H9 (cell line): ENCODE results near the gene PRR29. TPM values are rescaled to one million over a fixed set of nuclear protein-coding genes. Genes with fewer than 3 reads are reported as not detected.

ENCODE experiments used
- DNase-seq: peaks from one replicate; pipeline ENCODE4 v3.0.0-alpha.2; 2017
- H2AFZ ChIP-seq: one replicate; pipeline ENCODE4 v1.6.1; 2013; ENCODE audit warnings: mild to moderate bottlenecking, low read length, control low read depth, moderate library complexity
- H2AK5ac ChIP-seq: 2 replicates; pipeline ENCODE4 v1.6.1; 2013; ENCODE audit warnings: low read length, control low read depth, mixed read lengths; ENCODE audit not compliant: insufficient read length
- H2BK120ac ChIP-seq: one replicate; pipeline ENCODE4 v1.6.1; 2013; ENCODE audit warnings: low read depth, mild to moderate bottlenecking, low read length, control low read depth, inconsistent platforms; ENCODE audit not compliant: poor library complexity, severe bottlenecking
- H2BK12ac ChIP-seq: 2 replicates; pipeline ENCODE4 v1.6.1; 2013; ENCODE audit warnings: low read length, control low read depth, mixed read lengths, low read depth; ENCODE audit not compliant: insufficient read length
- H2BK15ac ChIP-seq: 2 replicates; pipeline ENCODE4 v1.6.1; 2013; ENCODE audit warnings: low read depth, low read length, control low read depth
- H2BK20ac ChIP-seq: one replicate; pipeline ENCODE4 v1.6.1; 2013; ENCODE audit warnings: low read depth, mild to moderate bottlenecking, low read length, control low read depth, inconsistent platforms; ENCODE audit not compliant: poor library complexity, severe bottlenecking
- H2BK5ac ChIP-seq: 2 replicates; pipeline ENCODE4 v1.6.1; 2013; ENCODE audit warnings: low read length, control low read depth, mixed read lengths; ENCODE audit not compliant: insufficient read length
- H3K14ac ChIP-seq: 2 replicates; pipeline ENCODE4 v1.6.1; 2013; ENCODE audit warnings: low read length, control low read depth; ENCODE audit not compliant: insufficient read depth
- H3K18ac ChIP-seq: 2 replicates; pipeline ENCODE4 v1.6.1; 2013; ENCODE audit warnings: low read depth, mild to moderate bottlenecking, mixed read lengths, low read length, control low read depth; ENCODE audit not compliant: insufficient read length
- H3K23ac ChIP-seq: 2 replicates; pipeline ENCODE4 v1.6.1; 2013; ENCODE audit warnings: low read length, control low read depth, mixed read lengths, low read depth; ENCODE audit not compliant: insufficient read length
- H3K23me2 ChIP-seq: 2 replicates; pipeline ENCODE4 v1.6.1; 2013; ENCODE audit warnings: low read depth, mild to moderate bottlenecking, mixed read lengths, low read length, control low read depth; ENCODE audit not compliant: insufficient read length, poor library complexity, severe bottlenecking
- H3K27ac ChIP-seq: 2 replicates; pipeline ENCODE4 v1.5.1; 2013; ENCODE audit warnings: low read length, control low read depth, mixed read lengths, low read depth; ENCODE audit not compliant: insufficient read length
- H3K27me3 ChIP-seq: 2 replicates; pipeline ENCODE4 v1.6.1; 2013; ENCODE audit warnings: low read length, control low read depth, inconsistent platforms; ENCODE audit not compliant: insufficient read depth
- H3K4ac ChIP-seq: 2 replicates; pipeline ENCODE4 v1.6.1; 2013; ENCODE audit warnings: low read depth, mild to moderate bottlenecking, control low read depth, inconsistent platforms, low read length, moderate library complexity
- H3K4me1 ChIP-seq: 2 replicates; pipeline ENCODE4 v1.6.1; 2013; ENCODE audit warnings: low read length, control low read depth, inconsistent platforms; ENCODE audit not compliant: insufficient read depth
- H3K4me2 ChIP-seq: 2 replicates; pipeline ENCODE4 v1.6.1; 2013; ENCODE audit warnings: low read length, control low read depth, mixed read lengths; ENCODE audit not compliant: insufficient read length, insufficient read depth
- H3K56ac ChIP-seq: 2 replicates; pipeline ENCODE4 v1.6.1; 2013; ENCODE audit warnings: low read depth, mild to moderate bottlenecking, mixed read lengths, low read length, control low read depth; ENCODE audit not compliant: insufficient read length
- H3K79me1 ChIP-seq: 2 replicates; pipeline ENCODE4 v1.6.1; 2013; ENCODE audit warnings: low read depth, mild to moderate bottlenecking, moderate library complexity, low read length, control low read depth, inconsistent platforms; ENCODE audit not compliant: insufficient read depth, poor library complexity, severe bottlenecking
- H3K79me2 ChIP-seq: 2 replicates; pipeline ENCODE4 v1.6.1; 2013; ENCODE audit warnings: low read length, control low read depth, inconsistent platforms; ENCODE audit not compliant: insufficient read depth
- H3K9ac ChIP-seq: 2 replicates; pipeline ENCODE4 v1.6.1; 2013; ENCODE audit warnings: low read length, control low read depth, mixed read lengths; ENCODE audit not compliant: insufficient read length; ENCODE audit errors: extremely low read depth
- H3K9me3 ChIP-seq: one replicate; pipeline ENCODE4 v1.6.1; 2013; ENCODE audit warnings: low read depth, low read length, inconsistent platforms; ENCODE audit not compliant: control insufficient read depth
- H3T11ph ChIP-seq: one replicate; pipeline ENCODE4 v1.6.1; 2013; ENCODE audit warnings: mild to moderate bottlenecking, low read length, control low read depth, inconsistent platforms
- H4K20me1 ChIP-seq: one replicate; pipeline ENCODE4 v1.6.1; 2013; ENCODE audit not compliant: control insufficient read depth, insufficient read length, insufficient read depth
- H4K5ac ChIP-seq: 2 replicates; pipeline ENCODE4 v1.6.1; 2013; ENCODE audit warnings: low read depth, mild to moderate bottlenecking, mixed read lengths, low read length, control low read depth; ENCODE audit not compliant: insufficient read length
- H4K8ac ChIP-seq: replicated peaks from 2 replicates; pipeline ENCODE4 v1.6.1; 2013; ENCODE audit warnings: low read length, control low read depth, mixed read lengths, low read depth; ENCODE audit not compliant: insufficient read length
- H4K91ac ChIP-seq: 2 replicates; pipeline ENCODE4 v1.6.1; 2013; ENCODE audit warnings: low read depth, mild to moderate bottlenecking, moderate library complexity, mixed read lengths, low read length, control low read depth; ENCODE audit not compliant: insufficient read length
- H3K27ac Mint-ChIP-seq, 3 experiments: 2 replicates in 2 of 3; 3 replicates in 1 of 3; pipeline ENCODE4 v1.8.0; 2020 to 2021; ENCODE audit warnings: mixed read lengths in 3 of 3, mild to moderate bottlenecking in 1 of 3, moderate library complexity in 1 of 3
- H3K27me3 Mint-ChIP-seq: 2 replicates; pipeline ENCODE4 v1.8.0; 2021; ENCODE audit warnings: low read depth, mild to moderate bottlenecking, moderate library complexity, mixed read lengths
- H3K36me3 Mint-ChIP-seq, 3 experiments: 2 replicates in 2 of 3; 3 replicates in 1 of 3; pipeline ENCODE4 v1.8.0; 2020 to 2021; ENCODE audit warnings: low read depth in 3 of 3, mixed read lengths in 3 of 3; ENCODE audit not compliant: insufficient read depth in 1 of 3
- H3K4me1 Mint-ChIP-seq, 2 experiments: 2 replicates each; pipeline ENCODE4 v1.8.0; 2020; ENCODE audit warnings: mixed read lengths in 2 of 2
- H3K4me3 Mint-ChIP-seq, 2 experiments: 2 replicates in 1 of 2; 3 replicates in 1 of 2; pipeline ENCODE4 v1.8.0; 2020 to 2021; ENCODE audit warnings: mild to moderate bottlenecking in 2 of 2, mixed read lengths in 2 of 2, moderate library complexity in 1 of 2
- H3K9me3 Mint-ChIP-seq, 2 experiments: 2 replicates in 1 of 2; 3 replicates in 1 of 2; pipeline ENCODE4 v1.8.0; 2020; ENCODE audit warnings: mild to moderate bottlenecking in 2 of 2, mixed read lengths in 2 of 2, moderate library complexity in 1 of 2
- CTCF ChIP-seq: fragments of 200-600 bp; sonication (generic); conservative IDR thresholded peaks from 3 replicates; pipeline ENCODE4 v1.8.0; 2021; ENCODE audit warnings: antibody characterized with exemption, mild to moderate bottlenecking
- WGBS: extraction: QIAGEN DNeasy Blood & Tissue Kit; methylation state at CpG from one replicate; pipeline ENCODE4 v1.1.7; 2013; ENCODE audit warnings: missing lambda C conversion rate, low lambda C conversion rate, mixed read lengths; ENCODE audit not compliant: insufficient read length; ENCODE audit errors: extremely low coverage; 5-methylcytosine and 5-hydroxymethylcytosine counted together
- total RNA-seq: library from RNA; stranded (reverse); gene quantifications from 2 replicates; pipeline ENCODE4 v1.2.1, GENCODE V29; 2021

PRR29 gene
- total RNA-seq, 1 experiment from 2014 or later: 0.87 TPM

DNA sequence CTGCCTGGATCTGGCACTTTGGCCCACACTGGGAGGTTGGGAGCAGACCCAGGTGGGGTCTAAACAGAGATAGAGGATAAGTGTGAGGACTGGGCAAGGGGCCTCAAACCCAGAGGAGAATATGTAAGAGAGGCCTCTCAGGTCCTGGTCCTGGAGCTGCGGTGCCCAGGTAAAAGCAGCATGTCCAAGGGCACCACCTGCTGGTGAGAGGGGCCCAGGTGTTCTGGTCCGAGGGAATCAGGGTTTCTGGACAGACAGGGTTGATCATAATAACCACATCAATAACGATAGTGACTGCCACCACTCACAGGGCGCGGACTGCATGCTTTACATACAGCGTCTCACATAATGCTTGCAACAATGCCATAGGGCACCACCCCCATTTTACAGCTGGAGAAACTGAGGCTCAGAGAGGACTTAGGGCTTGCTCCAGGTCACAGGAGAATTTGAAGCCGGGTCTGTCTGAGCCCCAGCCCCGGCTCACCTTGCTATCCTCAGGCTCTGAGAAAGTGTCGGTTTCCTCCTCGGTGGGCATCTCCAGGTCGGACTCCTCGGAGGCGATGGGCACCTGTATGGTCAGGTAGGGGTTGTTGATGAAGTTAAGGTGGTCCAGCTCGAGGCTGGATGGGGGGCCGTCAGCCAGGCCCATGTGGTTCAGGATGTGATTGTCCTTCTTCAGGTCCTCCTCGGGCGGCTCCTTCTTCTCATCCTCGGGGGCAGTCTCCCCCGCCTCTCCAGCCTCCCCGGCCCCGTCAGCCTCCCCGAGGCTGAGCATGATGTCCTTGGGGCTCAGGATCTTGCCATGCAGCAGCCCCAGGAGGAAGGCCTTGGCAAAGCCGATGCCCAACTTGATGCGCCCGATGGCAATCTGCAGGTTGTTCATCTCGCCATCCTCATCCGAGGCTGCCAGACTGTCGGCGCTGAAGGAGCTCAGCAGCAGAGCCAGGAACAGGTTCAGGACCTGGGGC is 46.9 kb upstream of the PRR29 start:
- Mint-ChIP-seq H3K27me3 (no peaks in the 10 kb centered on the region), H3K4me3 (no peak overlapping the region), H3K9me3 (no peaks in the 10 kb centered on the region), H3K4me1 (peaks cover 2 to 3% of the 10 kb centered on the region in 2 experiments; a peak in 2 of 4 replicates), H3K27ac (no peak overlapping the region; a peak in 1 of 7 replicates), H3K36me3 (peaks cover 0 to 1% (median 0%) of the 10 kb centered on the region in 3 experiments; a peak in 1 of 7 replicates)
- no peaks in the 10 kb centered on the region for H3K79me2 ChIP-seq
- no peaks in the 10 kb centered on the region for H3K9me3 ChIP-seq
- WGBS: no CpG with 5 or more reads among the region's 29 CpGs
- no peaks in the 10 kb centered on the region for H4K20me1 ChIP-seq
- H3K4ac ChIP-seq: no peak overlapping the region
- no peaks in the 10 kb centered on the region for H3K79me1 ChIP-seq
- H2BK5ac ChIP-seq: no peak overlapping the region
- no peaks in the 10 kb centered on the region for H3K23me2 ChIP-seq
- H3K4me1 ChIP-seq: no peaks in the 10 kb centered on the region
- H3K27me3 ChIP-seq: no peaks in the 10 kb centered on the region
- no peak overlapping the region for H2AK5ac ChIP-seq
- H3T11ph ChIP-seq: no peak overlapping the region
- H3K9ac ChIP-seq: no peak overlapping the region
- no peak overlapping the region for H3K27ac ChIP-seq
- no peak overlapping the region for H2AFZ ChIP-seq
- no peak overlapping the region for H4K8ac ChIP-seq
- no peak overlapping the region for H3K14ac ChIP-seq
- H3K18ac ChIP-seq: no peak overlapping the region
- H2BK120ac ChIP-seq: no peak overlapping the region
- no peak overlapping the region for H4K5ac ChIP-seq
- H2BK20ac ChIP-seq: no peak overlapping the region
- no peak overlapping the region for H3K4me2 ChIP-seq
- no peak overlapping the region for H3K23ac ChIP-seq
- H2BK15ac ChIP-seq: no peak overlapping the region
- no peak overlapping the region for H4K91ac ChIP-seq
- H3K56ac ChIP-seq: no peak overlapping the region
- no peak overlapping the region for H2BK12ac ChIP-seq
- peak; percentile 74 for TF ChIP-seq CTCF
- DNase-seq: peak; percentile 83
